HL-60 (cell line): ENCODE measurements around the gene NCKAP5L.

Experiments
- DNase-seq, 2 experiments: peaks; one replicate each; pipeline ENCODE4 v3.0.0-alpha.2; 2010 to 2020; ENCODE audit warnings: low read depth in 1 of 2, low spot score in 1 of 2
- H3K27ac ChIP-seq: fragments of 250-450 bp; sonication (Bioruptor Pico); replicated peaks from 2 replicates; pipeline ENCODE4 v1.5.1; 2020; ENCODE audit warnings: mild to moderate bottlenecking, moderate library complexity
- H3K27me3 ChIP-seq: fragments of 250-450 bp; sonication (Bioruptor Pico); 2 replicates; pipeline ENCODE4 v1.5.1; 2021; ENCODE audit warnings: mild to moderate bottlenecking, moderate library complexity; ENCODE audit not compliant: insufficient read depth, poor library complexity, severe bottlenecking
- H3K4me3 ChIP-seq: replicated peaks from 2 replicates; pipeline ENCODE4 v1.5.1; 2011; ENCODE audit warnings: mild to moderate bottlenecking, control low read depth, low read length; ENCODE audit not compliant: insufficient read depth
- CTCF ChIP-seq: IDR thresholded peaks from one replicate; pipeline ENCODE4 v1.5.1; 2011; ENCODE audit warnings: low read length, control low read depth, inconsistent platforms; ENCODE audit not compliant: insufficient read depth
- GABPA ChIP-seq: IDR thresholded peaks from 2 replicates; pipeline ENCODE4 v1.6.1; 2012; ENCODE audit warnings: low read depth
- POLR2AphosphoS5 ChIP-seq: IDR thresholded peaks from 2 replicates; pipeline ENCODE4 v1.6.1; 2012; ENCODE audit warnings: low read depth
- REST ChIP-seq: IDR thresholded peaks from 2 replicates; pipeline ENCODE4 v1.6.1; 2012; ENCODE audit warnings: low read depth; ENCODE audit not compliant: insufficient replicate concordance
- SPI1 ChIP-seq: IDR thresholded peaks from 2 replicates; pipeline ENCODE4 v1.6.1; 2012; ENCODE audit warnings: low read depth, mild to moderate bottlenecking, borderline replicate concordance

NCKAP5L gene

GRCh38 chr12:49763006-49763591 is 65.1 kb downstream of the NCKAP5L start:
- Histone ChIP-seq H3K27me3 (no peaks in the 10 kb centered on the region), H3K4me3 (no peak overlapping the region), H3K27ac (no peak overlapping the region)
- TF ChIP-seq CTCF (peak; percentile 49), REST (no peak)
- DNase-seq = peak; percentile 47 to 71

- no peak for DNase-seq
- TF ChIP-seq SPI1 (no peak), POLR2AphosphoS5 (no peak), CTCF (no peak), GABPA (no peak), REST (no peak)
- H3K27me3 ChIP-seq = no peaks in the 10 kb centered on the region
- no peak overlapping the region for H3K4me3 ChIP-seq
- H3K27ac ChIP-seq = no peak overlapping the region
These were observed 65.8 kb downstream of the NCKAP5L start for GRCh38 chr12:49762468-49762847.

GRCh38 chr12:49761677-49762467 is 66.3 kb downstream of the NCKAP5L start:
- Histone ChIP-seq H3K27ac (no peak overlapping the region), H3K27me3 (no peaks in the 10 kb centered on the region), H3K4me3 (no peak overlapping the region)
- TF ChIP-seq REST (no peak), CTCF (no peak), SPI1 (no peak), POLR2AphosphoS5 (no peak), GABPA (no peak)
- DNase-seq = no peak
